ENCODE results near the gene SIM2.
A peak's percentile ranks its signal among the peaks of the same experiment; 100 is the strongest.

The SIM2 gene

DNA sequence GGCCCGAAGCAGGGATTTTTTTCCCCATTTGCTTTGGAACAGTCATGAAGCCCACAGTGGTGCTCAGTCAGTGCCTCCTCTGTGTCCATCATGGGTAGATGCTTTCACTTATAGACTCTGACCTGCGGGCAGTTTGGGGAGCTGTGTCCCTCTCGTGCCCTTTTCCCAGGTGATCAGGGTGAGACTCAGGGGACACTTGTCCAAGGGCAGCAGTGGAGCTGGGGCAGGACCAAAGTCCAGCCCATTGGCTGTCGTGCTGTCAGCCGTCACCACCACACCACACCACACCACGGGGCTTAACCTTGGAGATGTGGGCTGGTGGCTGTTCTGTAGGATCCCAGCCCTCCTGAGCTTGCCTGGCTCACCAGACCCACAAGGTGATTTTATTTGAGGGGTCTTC is 34.9 kb downstream of the SIM2 start:
- no peak for DNase-seq (ENCODE audit: low read depth in 2 of 2)

DNA sequence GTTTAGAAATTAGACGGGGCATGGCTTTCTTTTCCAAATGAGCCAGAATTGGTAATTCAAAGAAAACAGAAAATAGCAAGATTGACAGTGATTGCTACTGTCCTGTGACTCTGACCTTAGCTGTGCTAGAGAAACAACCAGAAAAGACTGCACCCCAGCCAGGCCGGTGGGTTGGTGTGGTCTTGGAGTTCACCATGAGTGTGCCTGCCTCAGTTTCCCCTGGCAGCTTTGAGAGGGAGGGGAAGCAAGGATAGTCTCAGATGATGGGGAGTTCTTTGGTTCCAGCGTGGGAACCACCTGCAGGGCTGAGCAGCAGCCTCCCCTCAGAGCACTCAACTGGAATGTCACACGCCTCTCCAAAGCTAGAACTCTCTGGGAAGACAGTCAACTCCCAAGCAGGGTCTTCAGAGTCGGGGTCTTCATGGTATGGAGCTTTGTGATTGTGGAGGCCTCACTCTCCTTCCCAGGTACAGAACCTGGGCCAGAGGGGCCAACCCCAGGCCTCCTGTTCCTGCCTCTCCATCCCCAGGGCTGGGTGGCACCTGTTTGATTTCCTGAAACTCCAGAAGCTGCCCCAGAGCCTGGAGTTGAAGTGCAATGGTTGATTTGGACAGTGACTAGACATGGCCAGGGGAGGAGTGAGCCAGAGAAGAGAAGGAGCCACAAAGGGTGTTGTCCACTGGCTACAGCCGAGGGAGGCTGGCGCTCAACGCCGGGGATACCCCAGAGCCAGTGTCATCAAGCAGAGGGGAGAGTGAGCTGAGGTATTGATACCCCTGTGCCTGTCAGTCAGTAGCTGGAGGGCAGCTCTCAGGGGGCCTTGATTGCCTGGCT is 35.7 kb downstream of the SIM2 start:
- no peak for DNase-seq (ENCODE audit: low read depth in 2 of 2)

- DNase-seq (ENCODE audit: low read depth in 2 of 2): no peak
These were observed 36.2 kb downstream of the SIM2 start for GRCh38 chr21:36735201-36735515.

DNA sequence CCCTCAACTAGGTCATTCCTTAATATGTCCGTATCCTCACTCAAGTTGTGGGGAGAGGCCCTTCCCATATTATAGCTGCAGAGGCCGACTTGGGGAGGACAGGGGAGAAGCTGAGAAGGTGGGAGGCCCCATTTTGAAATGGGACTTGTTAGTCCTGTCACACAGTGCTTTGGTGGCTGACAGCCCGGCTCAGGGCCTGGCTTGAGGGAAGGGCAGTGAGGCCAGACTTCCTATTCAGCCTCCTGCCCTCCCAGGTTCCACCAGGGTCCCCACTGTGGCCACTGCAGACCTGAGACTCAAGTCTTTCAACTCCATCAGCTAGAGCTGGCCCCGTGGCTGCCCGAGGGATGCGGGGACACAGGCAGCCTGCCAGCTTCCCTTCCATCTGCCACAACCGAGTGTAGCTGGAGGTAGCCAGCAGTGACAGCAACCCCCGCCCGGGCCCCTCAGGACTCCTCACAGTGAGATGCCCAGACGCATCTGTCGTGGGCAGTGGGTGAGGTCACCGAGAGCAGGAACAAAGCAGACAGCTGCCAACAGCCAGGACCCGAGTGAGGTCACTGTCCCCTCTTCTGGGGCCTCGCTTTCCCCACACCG is 36.9 kb downstream of the SIM2 start:
- DNase-seq (ENCODE audit: low read depth in 2 of 2): no peak

DNA sequence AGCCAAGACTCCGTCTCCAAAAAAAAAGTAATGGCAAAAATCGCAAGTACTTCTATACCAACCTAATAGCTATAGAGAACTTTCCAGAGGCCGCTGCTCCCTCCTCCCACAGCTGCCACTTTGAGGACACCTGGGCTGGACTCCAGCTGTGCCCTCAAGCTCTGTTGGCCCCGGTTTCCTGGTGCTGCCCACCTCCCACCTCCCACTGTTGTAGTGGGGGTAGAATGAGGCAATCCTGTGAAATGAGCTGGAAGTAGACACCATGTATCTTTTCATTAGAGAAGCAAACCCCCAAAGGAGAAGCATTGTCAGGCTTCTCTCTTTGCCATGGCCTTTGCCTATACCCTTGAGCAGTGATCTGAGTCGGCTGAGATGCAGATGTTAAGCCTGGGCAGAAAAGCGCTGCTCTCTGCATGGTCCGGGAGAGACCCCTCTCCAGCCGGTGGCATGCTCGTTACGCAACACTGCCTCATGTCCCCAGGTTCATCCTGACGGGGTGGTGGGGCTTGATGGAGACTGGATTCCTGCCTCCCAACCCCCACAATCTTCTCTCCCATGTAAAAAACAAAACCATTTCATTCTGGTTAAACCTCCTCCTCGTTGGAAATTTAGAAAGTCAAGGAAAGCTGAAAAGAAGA is 39.7 kb downstream of the SIM2 start:
- no peak for DNase-seq (ENCODE audit: low read depth in 2 of 2)

- DNase-seq (ENCODE audit: low read depth in 2 of 2): no peak
These were observed 42.6 kb downstream of the SIM2 start for GRCh38 chr21:36741506-36741905.

GRCh38 chr21:36743008-36743407 is 44.1 kb downstream of the SIM2 start:
- DNase-seq (ENCODE audit: low read depth in 2 of 2): no peak

DNA sequence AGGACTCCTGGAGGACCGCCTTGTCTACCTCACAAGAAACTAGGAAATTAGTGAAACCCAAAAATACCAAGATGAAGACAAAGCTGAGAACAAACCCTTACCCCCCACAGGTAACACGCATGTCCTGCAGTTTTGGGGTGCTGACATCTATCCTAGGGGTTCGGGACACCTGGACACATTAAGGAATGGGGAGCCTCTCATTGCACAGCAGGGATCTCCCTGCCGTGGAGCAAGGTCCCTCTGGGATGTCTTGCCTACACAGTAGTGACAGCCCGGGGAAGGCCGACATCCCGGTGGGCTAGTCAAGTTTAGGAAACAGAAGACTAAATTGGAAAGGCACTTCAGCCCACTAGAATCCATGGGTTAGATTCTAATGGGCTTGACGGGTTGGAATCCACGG is 44.5 kb downstream of the SIM2 start:
- no peak for DNase-seq (ENCODE audit: low read depth in 2 of 2)

DNA sequence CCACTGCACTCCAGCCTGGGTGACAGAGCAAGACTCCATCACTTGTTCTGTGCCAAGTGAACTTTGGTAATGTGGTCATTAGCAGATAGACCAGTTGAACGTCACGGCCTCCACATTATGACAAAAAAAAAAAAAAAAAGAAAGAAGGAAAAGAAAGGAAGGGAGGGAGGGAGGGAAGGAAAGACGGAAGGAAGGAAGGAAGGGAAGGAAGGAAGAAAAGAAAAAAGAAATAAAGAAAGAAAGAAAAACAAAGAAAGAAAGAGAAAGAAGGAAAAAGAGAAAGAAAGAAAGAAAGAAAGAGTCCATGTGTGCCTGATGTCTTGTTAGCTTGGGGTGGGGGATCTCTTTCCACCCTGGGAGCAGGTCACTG is 45.3 kb downstream of the SIM2 start:
- DNase-seq (ENCODE audit: low read depth in 2 of 2): no peak

GRCh38 chr21:36744560-36745231 is 45.8 kb downstream of the SIM2 start:
- DNase-seq (ENCODE audit: low read depth in 2 of 2): no peak

- no peak for DNase-seq (ENCODE audit: low read depth in 2 of 2)
These were observed 46.5 kb downstream of the SIM2 start for GRCh38 chr21:36745459-36745858.

- DNase-seq (ENCODE audit: low read depth in 2 of 2): no peak
These were observed 48.3 kb downstream of the SIM2 start for GRCh38 chr21:36747041-36747814.

DNA sequence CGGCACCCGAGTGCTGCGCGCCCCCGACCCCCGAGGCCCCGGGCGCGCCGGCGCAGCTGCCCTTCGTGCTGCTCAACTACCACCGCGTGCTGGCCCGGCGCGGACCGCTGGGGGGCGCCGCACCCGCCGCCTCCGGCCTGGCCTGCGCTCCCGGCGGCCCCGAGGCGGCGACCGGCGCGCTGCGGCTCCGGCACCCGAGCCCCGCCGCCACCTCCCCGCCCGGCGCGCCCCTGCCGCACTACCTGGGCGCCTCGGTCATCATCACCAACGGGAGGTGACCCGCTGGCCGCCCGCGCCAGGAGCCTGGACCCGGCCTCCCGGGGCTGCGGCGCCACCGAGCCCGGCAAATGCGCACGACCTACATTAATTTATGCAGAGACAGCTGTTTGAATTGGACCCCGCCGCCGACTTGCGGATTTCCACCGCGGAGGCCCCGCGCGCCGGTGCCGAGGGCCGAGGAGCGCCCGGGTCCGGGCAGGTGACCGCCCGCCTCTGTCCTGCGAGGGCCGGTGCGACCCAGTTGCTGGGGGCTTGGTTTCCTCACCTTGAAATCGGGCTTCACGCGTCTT is 49.0 kb downstream of the SIM2 start:
- DNase-seq (ENCODE audit: low read depth in 2 of 2): no peak

- DNase-seq (ENCODE audit: low read depth in 2 of 2): no peak
These were observed 51.1 kb downstream of the SIM2 start for GRCh38 chr21:36749935-36750575.

DNA sequence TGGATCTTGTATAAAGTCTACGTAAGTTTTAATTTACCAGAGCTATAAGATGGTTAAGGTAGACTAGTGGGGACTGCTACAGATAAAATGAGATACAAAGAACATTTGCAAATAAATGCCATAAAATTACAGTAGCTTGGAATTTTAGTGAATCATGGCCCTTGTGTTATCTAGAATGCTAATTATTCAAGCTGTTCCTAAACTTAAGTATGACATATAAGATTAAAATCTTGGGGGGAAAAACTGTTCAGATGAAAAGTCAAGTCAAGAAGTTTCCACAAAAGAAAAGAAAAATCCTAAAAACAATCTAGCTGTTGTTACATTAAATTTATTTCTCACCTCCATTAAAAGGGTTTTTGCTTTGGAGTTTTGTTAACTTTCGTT is 51.7 kb downstream of the SIM2 start:
- no peak for DNase-seq (ENCODE audit: low read depth in 2 of 2)

GRCh38 chr21:36751383-36751782 is 52.5 kb downstream of the SIM2 start:
- DNase-seq (ENCODE audit: low read depth in 2 of 2): no peak

- DNase-seq (ENCODE audit: low read depth in 2 of 2): peak in 1 of 2 experiments; percentile 32
These were observed 54.6 kb downstream of the SIM2 start for GRCh38 chr21:36753556-36753955.

GRCh38 chr21:36754241-36754898 is 55.5 kb downstream of the SIM2 start:
- DNase-seq (ENCODE audit: low read depth in 2 of 2): no peak

DNA sequence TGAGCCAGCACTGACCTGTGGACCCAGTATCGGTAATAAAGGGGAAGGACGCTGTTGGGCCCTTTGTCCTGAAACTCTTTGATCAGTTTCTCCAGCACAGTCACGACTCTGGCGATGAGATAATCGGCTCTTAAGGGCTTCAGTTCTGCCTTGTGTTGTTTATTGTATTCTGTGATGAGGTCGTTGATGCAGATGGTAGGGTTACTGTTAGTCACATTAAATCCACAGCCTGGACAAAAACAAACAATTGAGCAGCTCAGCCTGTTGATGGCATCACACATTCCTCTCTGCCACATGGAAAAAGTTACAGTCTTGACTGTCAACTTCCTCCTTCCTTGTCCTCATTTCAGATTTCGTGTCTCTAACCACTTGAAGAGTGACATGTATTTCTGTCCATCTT is 57.6 kb downstream of the SIM2 start:
- DNase-seq (ENCODE audit: low read depth in 2 of 2): no peak

- no peak for DNase-seq (ENCODE audit: low read depth in 2 of 2)
These were observed 58.3 kb downstream of the SIM2 start for GRCh38 chr21:36757196-36757595.
